Effector CD4-positive, alpha-beta T cell (primary cell): Measurements from ENCODE around the gene AJUBA.
"Not testable (repeated sequence)": the region's sequence is repeated elsewhere in the genome, so short reads cannot be mapped to it uniquely, and the experiment has no call there.

Source experiments
- DNase-seq: peaks from one replicate; pipeline ENCODE4 v3.0.0-alpha.2; 2020

The AJUBA gene

GRCh38 chr14:22978981-22979671 lies 3.2 kb downstream of the AJUBA start:
- DNase-seq = no peak

GRCh38 chr14:22978487-22978837 lies 3.9 kb downstream of the AJUBA start:
- no peak for DNase-seq

- DNase-seq = no peak
Measured at GRCh38 chr14:22977684-22978486, 4.5 kb downstream of the AJUBA start.

GRCh38 chr14:22977434-22977683 lies 5.0 kb downstream of the AJUBA start:
- DNase-seq = no peak

- no peak for DNase-seq
Measured at GRCh38 chr14:22976620-22977433, 5.5 kb downstream of the AJUBA start.

GRCh38 chr14:22974530-22975313 lies 7.6 kb downstream of the AJUBA start:
- no peak for DNase-seq

GRCh38 chr14:22973217-22974032 lies 8.9 kb downstream of the AJUBA start:
- no peak for DNase-seq

GRCh38 chr14:22972313-22972930 lies 9.9 kb downstream of the AJUBA start:
- no peak for DNase-seq

- no peak for DNase-seq
Measured at GRCh38 chr14:22971152-22971551, 11.2 kb downstream of the AJUBA start.

- DNase-seq = no peak
Measured at GRCh38 chr14:22966783-22967269, 15.5 kb downstream of the AJUBA start.

- DNase-seq = not testable (repeated sequence)
Measured at GRCh38 chr14:22965916-22966782, 16.2 kb downstream of the AJUBA start.

- no peak for DNase-seq
Measured at GRCh38 chr14:22962061-22962676, 20.2 kb downstream of the AJUBA start.

- no peak for DNase-seq
Measured at GRCh38 chr14:22955702-22956569, 26.4 kb downstream of the AJUBA start.

- DNase-seq = no peak
Measured at GRCh38 chr14:22952418-22952817, 29.9 kb downstream of the AJUBA start.

GRCh38 chr14:22951795-22952194 lies 30.6 kb downstream of the AJUBA start:
- not testable (repeated sequence) for DNase-seq

- no peak for DNase-seq
Measured at GRCh38 chr14:22945642-22946041, 36.7 kb downstream of the AJUBA start.

- DNase-seq = no peak
Measured at GRCh38 chr14:22939684-22940083, 42.7 kb downstream of the AJUBA start.

- no peak for DNase-seq
Measured at GRCh38 chr14:22935156-22935555, 47.2 kb downstream of the AJUBA start.

- DNase-seq = no peak
Measured at GRCh38 chr14:22932146-22932545, 50.2 kb downstream of the AJUBA start.
